HG03139 (cell line): ENCODE measurements around the gene APCDD1L.
"Not testable (repeated sequence)": the region's sequence is repeated elsewhere in the genome, so short reads cannot be mapped to it uniquely, and the experiment has no call there.

Source experiments
- ATAC-seq: cut with Tn5 transposase; IDR thresholded peaks from one replicate; pipeline ENCODE4 v1.9.1; 2021; ENCODE audit not compliant: unreplicated experiment

The APCDD1L gene

DNA sequence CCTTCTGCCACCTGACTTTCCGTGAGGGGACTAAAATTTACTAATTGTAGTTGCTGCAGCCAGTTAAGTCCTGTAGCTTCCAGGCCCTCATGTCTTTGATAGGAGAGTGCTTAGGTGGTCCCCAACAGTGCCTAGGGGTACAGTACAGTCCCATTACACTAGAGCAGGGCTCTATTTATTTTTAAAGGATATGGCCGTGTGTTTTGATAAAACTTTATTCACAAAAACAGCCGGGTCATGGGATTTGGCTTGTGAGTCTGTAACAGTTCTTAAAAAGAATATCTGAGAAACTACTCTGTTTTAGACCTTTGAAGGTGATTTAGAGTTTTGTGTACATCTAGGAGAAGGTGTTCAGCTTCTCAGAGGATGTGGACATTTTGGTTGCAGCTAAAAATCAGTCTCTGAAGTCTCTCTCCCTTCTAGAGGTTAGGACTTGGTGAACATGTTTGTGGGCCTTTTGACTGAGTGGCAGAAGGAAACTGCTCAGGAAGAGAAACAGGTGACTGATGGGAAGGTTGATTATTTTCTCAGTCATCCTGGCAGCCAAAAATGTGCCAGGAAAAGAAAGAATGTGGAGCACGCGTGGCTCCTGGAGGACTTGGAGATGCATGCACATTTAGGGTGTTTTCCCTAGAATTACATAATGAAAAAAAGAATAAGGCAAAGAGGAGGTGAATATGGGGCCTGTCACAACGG lies 68.8 kb downstream of the APCDD1L start:
- ATAC-seq, result no peak

DNA sequence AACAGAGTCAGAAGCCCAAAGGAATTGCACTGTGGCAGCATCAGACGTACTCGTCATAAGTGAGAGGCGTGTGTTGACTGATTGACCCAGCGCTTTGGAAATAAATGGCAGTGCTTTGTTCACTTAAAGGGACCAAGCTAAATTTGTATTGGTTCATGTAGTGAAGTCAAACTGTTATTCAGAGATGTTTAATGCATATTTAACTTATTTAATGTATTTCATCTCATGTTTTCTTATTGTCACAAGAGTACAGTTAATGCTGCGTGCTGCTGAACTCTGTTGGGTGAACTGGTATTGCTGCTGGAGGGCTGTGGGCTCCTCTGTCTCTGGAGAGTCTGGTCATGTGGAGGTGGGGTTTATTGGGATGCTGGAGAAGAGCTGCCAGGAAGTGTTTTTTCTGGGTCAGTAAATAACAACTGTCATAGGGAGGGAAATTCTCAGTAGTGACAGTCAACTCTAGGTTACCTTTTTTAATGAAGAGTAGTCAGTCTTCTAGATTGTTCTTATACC lies 70.4 kb downstream of the APCDD1L start:
- ATAC-seq, result no peak

DNA sequence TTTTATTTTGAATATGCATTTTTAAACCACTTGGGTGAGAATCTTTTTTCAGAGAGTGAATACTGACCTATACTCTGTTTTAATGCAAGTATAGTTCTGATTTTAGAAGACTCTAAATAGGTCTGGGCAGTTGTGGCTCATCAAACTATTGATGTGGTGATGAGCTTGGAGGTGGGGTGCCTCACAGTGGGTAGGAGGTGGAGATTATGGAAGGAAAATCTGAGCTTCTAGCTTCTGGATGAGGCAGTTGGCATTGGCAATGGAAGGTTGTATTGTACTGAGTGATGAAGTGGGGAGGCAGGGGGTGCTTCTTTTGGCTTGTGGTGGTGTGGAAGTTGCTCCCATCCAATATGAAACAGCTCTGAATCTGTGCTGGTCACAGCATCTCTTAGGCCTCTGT lies 73.5 kb downstream of the APCDD1L start:
- ATAC-seq, result no peak

DNA sequence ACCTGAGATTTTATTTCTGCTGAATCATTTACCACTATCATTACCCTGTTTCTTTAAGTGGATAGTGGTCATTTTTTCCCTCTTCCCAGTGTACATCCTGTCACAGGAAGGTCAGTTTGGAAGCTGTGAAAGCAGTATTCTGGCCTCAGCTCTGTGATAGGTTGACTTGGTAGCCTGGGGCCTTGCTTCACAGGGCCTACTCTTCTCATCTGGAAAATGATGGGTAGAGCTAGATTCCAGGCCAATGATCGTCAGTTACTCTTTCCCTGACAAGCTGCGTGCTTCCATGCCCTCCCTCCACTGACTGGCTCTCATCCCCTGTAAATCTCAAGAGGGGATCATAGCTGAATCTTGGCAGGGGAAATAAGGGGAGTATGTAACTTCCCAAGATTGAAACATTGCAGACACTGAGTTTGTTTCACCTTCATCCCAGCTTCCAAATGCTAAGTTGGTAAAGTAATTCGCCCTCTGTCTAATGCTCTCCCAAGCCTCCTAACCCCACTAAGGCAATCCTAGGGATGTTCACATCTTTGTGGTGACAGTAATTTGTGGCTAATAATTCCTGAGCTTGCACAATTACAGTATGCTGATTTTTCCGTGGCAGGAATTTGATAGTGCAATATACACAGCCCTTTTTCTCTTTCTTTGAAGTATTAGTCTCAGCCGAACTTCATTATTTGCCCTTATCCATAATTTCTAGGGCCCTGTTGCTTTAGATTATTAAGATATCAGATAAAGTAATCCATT lies 75.0 kb downstream of the APCDD1L start:
- no peak for ATAC-seq

DNA sequence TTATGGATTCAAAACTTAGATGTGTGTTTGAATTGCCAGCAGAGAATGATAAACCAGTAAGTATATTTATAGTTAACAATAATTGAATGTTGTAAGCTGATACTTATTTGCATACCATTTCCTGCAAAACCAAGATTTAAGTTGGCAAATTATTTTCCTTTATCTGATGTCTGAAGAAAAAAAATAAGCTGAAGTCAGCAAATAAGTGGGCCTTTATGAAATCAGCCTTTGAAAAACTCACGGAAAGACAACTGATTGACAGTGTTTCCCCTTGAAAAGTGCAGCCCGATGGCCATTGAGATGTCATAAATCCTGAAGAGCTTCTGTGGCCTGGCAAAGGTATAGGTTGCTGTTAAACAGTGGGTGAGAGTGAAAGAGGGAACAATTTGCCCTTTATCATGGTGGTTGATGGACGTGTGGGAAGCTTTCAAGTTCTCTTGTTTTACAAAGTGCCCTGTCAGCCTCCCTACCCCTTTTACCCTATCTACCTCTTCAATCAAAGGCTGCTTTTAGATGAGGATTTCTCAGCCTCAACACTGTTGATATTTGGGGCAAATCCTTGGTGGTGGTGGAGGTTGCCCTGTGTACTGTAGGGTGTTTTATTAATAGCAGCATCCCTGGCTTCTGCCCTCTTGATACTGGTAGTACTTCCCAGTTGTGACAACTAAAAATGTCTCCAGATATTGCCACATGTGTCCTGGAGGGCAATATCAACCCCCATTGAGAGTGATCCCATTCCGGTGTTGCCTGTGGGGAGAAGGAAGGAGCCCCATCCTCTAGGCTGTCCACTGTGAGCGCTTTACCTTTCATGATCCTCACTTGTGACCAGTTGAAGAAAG lies 76.0 kb downstream of the APCDD1L start:
- ATAC-seq, result no peak

DNA sequence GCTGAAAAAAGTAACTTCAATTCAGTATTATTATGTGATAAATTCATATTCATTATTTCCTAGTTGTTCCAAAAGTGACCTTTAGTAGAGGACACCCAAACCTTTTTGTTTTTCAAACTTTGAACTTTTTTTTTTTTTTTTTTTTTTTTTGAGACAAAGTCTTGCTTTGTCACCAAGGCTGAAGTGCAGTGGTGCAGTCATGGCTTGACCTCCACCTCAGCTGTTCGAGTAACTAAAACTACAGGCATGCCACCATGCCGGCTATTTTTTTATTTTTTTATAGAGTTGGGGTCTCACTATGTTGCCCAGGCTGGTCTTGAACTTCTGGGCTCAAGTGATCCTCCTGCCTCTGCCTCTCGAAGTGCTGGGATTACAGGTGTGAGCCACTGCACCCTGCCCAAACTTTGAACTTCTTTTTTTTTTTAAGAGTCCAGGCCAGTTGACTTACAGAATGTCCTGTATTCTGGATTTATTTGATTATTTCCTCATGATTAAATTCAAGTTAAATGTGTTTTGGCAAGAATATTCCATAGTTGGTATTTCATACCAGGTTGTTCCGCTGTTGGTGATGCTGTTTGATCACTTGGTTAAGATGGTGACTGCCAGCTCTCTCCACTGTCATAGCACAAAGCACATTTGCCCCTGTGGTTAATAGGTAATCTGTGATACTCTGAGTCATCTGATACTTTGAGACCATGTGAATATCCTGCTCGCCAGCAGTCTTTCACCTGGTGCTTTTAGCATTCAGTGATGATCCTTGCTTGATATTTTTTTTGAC lies 78.1 kb downstream of the APCDD1L start:
- ATAC-seq, result peak; percentile 62

DNA sequence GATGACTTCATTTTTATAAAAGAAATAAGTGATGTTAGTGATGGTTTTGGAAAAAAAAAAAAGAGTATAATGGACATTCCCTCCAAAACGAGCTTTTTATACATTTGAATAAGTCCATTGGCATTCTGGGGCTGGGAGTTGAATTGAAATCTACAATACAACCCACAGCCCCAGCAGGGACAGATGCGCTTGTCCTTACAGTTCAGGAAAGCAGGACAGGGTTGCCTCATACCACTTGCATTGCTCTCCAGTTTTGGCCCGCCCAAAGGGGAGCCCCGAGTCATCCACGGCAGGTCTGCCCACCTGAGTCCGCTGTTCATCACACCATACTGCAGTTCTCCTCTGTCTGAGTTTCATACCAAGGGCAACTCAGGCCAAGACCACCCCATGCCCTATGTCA lies 80.0 kb downstream of the APCDD1L start:
- ATAC-seq, result no peak

DNA sequence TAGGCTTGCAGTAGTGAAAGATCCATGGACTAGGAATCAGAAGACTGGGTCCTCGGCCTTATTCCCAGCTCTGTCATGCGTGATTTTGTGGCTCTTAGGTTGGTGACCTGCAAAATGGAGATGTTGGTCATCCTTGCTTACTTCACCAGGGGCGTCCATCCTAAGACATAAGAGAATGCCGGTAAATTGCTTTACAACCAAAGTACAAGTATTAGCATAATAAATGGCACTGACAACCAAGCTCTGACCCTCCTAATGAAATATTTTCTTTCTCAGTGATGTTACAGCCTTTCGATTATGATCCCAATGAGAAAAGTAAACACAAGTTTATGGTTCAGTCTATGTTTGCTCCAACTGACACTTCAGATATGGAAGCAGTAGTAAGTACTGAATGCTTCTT lies 80.9 kb downstream of the APCDD1L start:
- no peak for ATAC-seq

DNA sequence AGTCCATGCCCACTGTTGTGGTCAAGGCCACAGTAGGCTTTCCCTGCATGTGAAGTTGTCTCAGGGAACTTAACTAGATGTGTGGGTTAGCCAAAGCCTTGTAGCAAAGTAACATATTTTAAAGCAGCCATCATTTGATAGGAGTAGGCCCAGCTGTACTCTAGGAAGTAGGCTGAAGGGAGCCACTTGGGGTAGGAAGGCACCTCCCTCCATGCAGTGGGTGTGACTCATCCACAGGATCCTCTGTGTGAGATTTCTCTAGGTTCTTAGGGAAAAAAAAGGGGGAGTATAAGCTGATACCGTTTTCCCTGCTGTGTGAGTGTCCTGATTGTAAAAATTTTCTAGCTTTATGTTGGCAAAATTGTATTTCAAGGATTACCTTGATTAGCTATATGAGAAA lies 81.4 kb downstream of the APCDD1L start:
- ATAC-seq, result no peak

DNA sequence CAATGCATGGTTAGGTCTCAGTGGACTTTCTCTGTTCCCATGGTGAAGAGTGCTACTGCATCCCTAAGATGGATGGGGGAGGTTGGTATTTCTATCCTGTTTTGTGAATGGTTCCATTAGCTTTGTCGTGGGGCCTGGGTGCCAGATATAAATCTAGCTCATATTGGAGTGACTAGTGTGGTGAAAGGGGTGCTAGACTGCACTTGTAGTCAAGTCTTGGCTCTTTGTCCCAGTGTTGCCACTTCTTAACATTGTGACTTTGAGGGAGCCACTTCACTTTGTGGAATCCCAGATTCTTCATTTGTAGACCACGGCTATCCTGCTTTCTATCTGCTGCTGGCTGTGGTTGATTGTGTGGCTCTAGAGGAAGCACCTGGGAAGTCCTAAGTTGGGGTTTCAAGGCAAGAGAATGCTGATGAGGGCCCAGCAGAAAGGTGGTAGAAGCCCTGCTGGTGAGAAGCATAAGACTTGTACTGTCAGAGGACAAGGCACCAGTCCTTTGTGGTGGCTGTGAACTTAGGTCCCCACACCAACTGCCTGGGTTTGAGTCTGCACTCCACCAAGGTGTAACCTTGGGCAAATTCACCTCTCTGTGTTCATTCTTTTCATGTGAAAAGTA lies 82.1 kb downstream of the APCDD1L start:
- ATAC-seq, result no peak

DNA sequence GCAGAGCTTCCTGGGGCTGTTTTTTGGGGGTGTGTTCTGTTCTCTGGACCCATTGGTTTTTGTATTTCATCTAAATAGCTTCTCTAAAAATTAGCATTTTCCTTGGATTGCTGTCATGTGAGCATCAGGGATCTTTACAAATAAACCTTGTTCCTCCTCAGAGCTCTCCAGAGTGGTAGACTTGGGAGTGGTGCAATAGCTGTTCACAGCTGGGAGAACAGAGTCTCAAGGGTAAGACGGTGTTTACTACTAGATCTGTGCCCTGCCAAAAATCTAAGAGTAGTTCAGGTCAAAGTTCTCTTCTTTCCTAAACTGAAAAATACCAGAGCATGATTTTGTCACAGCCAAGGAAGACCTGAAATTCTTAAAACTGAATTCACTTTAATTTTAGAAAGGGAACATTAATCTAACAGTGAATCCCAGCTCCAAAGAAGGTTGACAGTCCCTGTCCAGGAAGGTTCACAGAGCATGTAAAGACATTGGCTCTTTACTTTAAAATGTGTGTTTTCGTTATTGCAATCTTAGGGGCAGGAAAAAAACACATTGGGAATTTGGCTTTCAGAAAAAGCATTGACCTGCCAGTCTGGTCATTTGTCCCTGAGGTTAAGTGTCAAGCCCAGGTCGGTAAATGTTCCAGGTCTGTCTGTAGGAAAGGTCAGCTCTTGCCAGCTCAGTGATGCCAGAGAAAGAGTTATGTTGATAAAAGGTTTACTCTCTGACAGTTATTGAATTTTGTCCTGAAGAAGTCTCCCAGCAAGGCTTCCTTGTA lies 82.8 kb downstream of the APCDD1L start:
- ATAC-seq, result no peak

DNA sequence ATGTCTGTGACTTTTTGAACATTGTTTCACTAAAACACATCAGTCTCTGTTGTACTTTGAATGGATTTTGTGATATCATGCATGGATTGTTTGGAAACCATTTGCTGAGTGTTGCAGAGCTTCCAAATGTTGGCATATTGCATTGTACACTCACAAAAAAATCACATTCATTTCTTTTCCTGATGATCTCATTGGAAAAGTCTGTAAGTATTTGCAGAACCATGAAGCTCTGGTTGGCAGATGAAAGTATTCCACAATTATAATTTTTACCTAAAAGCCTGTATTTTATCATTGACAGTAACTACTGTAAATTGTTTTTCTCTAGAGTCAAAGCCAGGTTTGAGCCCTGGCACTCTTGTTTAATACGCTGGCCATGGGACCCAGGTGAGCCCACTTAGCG lies 84.1 kb downstream of the APCDD1L start:
- ATAC-seq, result no peak

DNA sequence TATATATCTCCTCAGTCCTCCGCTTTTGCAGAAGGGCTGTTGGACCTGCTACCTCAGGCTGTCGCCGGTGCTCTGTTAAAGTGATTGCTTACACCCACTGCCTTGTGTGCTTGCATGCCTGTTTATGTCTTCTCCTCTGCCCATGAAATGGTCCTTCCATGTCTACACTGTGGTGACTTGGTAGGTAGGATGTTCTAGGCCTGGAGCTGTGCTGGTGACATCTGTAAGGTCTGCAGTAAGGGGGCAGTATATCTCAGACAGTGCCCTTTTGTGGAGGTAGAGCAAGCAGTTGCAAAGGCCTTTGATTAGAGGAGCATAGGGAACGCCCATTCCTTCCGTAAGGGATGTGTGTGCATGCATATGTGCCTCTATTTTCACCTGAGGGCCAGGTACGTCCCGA lies 85.9 kb downstream of the APCDD1L start:
- no peak for ATAC-seq

DNA sequence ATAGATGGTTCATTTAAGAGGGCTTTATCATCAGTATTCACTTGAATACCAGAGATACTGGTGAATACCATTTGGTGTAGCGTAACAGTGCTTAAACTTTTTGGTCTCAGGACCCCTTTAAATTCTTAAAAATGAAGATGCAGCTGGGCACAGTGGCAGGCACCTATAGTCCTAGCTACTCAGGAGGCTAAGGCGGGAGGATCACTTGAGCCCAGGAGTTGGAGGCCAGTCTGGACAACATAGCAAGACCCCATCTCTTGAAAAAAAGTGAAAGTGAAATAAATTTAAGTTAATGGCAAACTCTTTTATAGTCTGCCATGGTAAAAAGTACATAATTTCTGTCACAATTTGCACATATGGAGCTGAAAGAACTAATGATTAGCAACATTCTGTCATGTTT lies 86.8 kb downstream of the APCDD1L start:
- no peak for ATAC-seq

DNA sequence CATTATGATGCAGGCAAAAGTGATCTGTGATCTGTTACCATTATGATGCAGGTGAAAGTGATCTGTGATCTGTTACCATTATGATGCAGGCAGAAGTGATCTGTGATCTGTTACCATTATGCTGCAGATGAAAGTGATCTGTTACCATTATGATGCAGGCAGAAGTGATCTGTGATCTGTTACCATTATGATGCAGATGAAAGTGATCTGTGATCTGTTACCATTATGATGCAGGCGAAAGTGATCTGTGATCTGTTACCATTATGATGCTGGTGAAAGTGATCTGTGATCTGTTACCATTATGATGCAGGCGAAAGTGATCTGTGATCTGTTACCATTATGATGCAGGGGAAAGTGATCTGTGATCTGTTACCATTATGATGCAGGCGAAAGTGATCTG lies 87.6 kb downstream of the APCDD1L start:
- not testable (repeated sequence) for ATAC-seq

DNA sequence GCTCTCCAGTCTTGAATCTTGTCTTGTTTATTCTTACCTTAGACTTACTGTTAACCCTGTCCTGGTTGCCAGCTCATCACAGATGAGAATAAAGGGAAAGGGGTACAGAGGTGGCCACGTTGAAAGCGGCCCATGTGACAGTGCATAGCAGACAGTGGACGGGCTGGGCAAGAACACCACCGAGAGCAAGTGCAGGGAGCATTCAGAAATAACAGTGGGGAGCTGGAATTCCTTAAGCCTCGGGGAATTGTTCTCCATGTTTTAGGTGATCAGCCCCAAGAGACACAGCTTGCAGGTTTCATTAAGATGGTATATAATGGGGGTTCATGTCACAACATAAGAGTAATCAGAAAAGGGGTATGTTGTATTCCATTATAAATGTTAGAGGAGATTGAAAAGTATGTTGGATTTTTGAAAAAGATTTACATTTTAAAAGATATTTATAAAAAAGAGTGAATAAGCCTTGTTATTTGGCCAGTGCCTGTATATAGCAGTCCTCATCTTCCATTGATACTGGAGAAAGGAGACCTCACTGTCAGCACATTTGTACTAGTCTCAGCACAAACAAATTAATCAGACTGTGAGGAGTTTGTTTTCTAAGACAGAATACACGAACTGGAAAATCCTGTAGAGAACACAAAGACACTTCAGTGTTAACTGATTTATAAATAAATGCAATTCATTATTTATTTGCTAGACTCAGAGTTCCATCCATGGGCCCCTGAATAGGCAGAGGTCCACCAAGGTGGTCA lies 90.8 kb downstream of the APCDD1L start:
- ATAC-seq, result no peak

DNA sequence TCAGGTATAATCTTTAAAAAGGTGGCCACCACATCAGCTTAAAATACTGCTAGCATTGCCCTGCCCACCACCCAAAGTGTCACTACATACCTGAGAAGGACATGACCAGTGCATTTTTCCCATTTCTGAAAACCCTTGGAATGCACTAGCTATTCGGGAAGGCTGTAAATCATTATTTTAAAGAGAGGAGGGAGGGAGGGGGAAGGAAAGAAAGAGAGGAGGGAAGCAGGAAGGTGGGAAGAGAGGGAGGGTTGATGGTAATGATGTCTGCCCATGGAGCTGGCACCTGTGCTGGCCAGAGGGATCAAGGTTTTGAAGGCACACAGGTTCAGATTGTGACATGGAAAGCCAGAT lies 93.7 kb downstream of the APCDD1L start:
- no peak for ATAC-seq

DNA sequence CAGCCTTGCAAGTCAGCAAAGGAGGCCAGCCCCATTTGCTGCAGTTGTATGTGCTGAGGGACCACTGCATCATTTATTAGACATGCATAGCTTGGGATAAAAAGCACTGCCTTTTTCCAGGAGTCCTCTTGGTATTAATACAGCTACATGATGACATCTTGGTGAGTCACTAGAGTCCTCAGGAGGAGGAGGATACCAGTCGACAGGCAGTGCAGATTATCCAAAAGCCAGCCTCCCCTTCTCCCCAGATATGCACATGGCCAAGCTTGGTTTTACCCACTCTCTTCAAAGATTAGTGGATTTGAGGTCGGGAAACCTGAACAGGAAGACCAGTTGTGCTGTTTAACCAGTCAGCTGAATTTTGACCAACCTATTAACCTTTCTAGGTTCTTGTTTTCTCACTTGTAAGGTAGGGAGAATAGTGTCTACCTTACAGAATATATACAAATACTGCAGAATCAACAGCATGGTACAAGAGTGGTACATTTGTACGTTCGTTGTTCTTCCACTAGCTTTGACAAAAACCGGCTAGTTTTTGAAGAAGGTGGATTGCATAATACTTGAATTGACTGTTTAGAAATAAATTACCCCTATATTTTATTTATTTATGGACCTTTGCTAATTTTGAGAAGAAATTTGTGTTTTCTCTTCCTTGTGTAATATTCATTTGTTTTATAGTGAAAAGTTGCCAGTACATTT lies 94.3 kb downstream of the APCDD1L start:
- no peak for ATAC-seq
